ENCODE data around the gene MRM1. TPM values are rescaled to one million over a fixed set of nuclear protein-coding genes. Genes with fewer than 3 reads are reported as not detected.

Gene MRM1
- polyA plus RNA-seq, 1 donor (not counting 4 experiments of a cell fraction or from before 2014, with no cell fraction given): 3.8 TPM

DNA sequence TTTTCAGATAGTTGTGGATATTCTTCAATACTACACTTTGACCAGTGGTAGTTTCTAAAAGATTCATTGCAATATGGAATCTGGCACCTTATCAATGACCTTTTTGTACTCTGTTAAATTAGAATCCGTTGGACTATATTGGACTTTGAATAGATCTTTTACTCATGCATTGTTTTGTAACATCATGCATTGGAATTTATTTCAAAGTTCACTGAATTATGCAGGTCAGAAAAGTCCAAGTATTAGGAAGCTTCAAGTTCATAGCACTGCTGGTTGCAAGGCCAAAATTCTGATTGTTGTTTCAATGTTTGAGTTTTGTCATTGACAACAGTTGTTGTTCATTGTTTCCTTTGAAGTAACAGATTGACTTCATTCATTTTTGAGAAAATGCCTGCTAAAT is 17.6 kb upstream of the MRM1 start:
- Histone ChIP-seq H3K9ac (ENCODE audit: control insufficient read depth, extremely low read depth, insufficient read depth, low read length) (no peak overlapping the region), H3K27me3 (ENCODE audit: control insufficient read depth, extremely low read depth, insufficient read depth, low read length) (no peaks in the 10 kb centered on the region), H3K79me2 (ENCODE audit: control insufficient read depth, insufficient read depth, low read length) (peaks cover 9% of the 10 kb centered on the region), H4K20me1 (ENCODE audit: control insufficient read depth, extremely low read depth, insufficient read depth, low read length) (no peaks in the 10 kb centered on the region), H3K9me3 (ENCODE audit: control insufficient read depth, low read depth, low read length) (no peaks in the 10 kb centered on the region), H3K36me3 (ENCODE audit: control insufficient read depth in 2 of 2, extremely low read depth in 1 of 2, insufficient read depth in 2 of 2, low read length in 2 of 2) (peaks cover 27 to 38% of the 10 kb centered on the region in 2 experiments), H3K9me1 (ENCODE audit: control insufficient read depth, extremely low read depth, insufficient read depth, low read length) (no peaks in the 10 kb centered on the region), H3K4me2 (ENCODE audit: control insufficient read depth, extremely low read depth, insufficient read depth, low read depth, low read length) (no peak overlapping the region), H3K4me3 (ENCODE audit: control insufficient read depth in 2 of 3, extremely low read depth in 1 of 3, insufficient read depth in 2 of 3, low read depth in 1 of 3, low read length in 3 of 3) (no peak overlapping the region), H3K27ac (ENCODE audit: control insufficient read depth, insufficient read depth, low read length) (no peak overlapping the region), H3K4me1 (ENCODE audit: control insufficient read depth, extremely low read depth, insufficient read depth, low read length) (peaks cover 2% of the 10 kb centered on the region), H2AFZ (ENCODE audit: control insufficient read depth, low read length) (no peak overlapping the region)
- dilution Hi-C loops (cut with MboI; ENCODE audit: extremely low pct_ligation_motif_present, low sequenced_read_pairs): no loop called here
- DNase-seq (ENCODE audit: low read depth, low spot score) (no peak), FAIRE-seq (no peak)
- TF ChIP-seq EZH2 (IDR thresholded peaks at IDR 0.05; ENCODE audit: low read length): no peak
- TF ChIP-seq, protein P1, sequence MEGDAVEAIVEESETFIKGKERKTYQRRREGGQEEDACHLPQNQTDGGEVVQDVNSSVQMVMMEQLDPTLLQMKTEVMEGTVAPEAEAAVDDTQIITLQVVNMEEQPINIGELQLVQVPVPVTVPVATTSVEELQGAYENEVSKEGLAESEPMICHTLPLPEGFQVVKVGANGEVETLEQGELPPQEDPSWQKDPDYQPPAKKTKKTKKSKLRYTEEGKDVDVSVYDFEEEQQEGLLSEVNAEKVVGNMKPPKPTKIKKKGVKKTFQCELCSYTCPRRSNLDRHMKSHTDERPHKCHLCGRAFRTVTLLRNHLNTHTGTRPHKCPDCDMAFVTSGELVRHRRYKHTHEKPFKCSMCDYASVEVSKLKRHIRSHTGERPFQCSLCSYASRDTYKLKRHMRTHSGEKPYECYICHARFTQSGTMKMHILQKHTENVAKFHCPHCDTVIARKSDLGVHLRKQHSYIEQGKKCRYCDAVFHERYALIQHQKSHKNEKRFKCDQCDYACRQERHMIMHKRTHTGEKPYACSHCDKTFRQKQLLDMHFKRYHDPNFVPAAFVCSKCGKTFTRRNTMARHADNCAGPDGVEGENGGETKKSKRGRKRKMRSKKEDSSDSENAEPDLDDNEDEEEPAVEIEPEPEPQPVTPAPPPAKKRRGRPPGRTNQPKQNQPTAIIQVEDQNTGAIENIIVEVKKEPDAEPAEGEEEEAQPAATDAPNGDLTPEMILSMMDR (optimal IDR thresholded peaks at IDR 0.05 in 1 of 3, IDR thresholded peaks at IDR 0.05 in 1 of 3, conservative IDR thresholded peaks at IDR 0.05 in 1 of 3; ENCODE audit: extremely low read depth in 1 of 3, insufficient read depth in 2 of 3, low read length in 3 of 3): no peak

DNA sequence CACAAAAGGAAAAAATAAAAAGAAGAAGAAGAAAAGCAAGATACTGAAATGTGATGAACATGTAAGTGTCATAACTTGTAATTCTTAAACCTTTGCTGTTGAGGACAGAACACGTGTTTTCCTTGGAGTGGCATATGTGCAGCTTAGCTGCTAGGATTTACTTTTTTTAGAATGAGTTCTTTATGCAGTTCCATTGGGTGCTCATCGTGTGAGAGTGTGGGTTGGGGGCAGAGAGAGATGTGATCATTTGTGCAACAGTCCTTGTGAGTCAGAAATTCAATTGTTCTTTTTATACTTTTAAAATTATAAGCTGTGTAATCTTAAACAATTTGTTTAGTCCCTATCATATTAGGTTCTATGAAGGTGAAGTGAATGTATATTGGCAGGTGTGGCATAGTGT is 15.2 kb upstream of the MRM1 start:
- Histone ChIP-seq H3K4me1 (ENCODE audit: control insufficient read depth, extremely low read depth, insufficient read depth, low read length) (no peaks in the 10 kb centered on the region), H4K20me1 (ENCODE audit: control insufficient read depth, extremely low read depth, insufficient read depth, low read length) (no peaks in the 10 kb centered on the region), H3K4me3 (ENCODE audit: control insufficient read depth in 2 of 3, extremely low read depth in 1 of 3, insufficient read depth in 2 of 3, low read depth in 1 of 3, low read length in 3 of 3) (no peak overlapping the region), H3K9ac (ENCODE audit: control insufficient read depth, extremely low read depth, insufficient read depth, low read length) (no peak overlapping the region), H3K9me3 (ENCODE audit: control insufficient read depth, low read depth, low read length) (no peaks in the 10 kb centered on the region), H2AFZ (ENCODE audit: control insufficient read depth, low read length) (no peak overlapping the region), H3K9me1 (ENCODE audit: control insufficient read depth, extremely low read depth, insufficient read depth, low read length) (no peaks in the 10 kb centered on the region), H3K79me2 (ENCODE audit: control insufficient read depth, insufficient read depth, low read length) (peaks cover 5% of the 10 kb centered on the region), H3K36me3 (ENCODE audit: control insufficient read depth in 2 of 2, extremely low read depth in 1 of 2, insufficient read depth in 2 of 2, low read length in 2 of 2) (peaks cover 21 to 36% of the 10 kb centered on the region in 2 experiments), H3K27ac (ENCODE audit: control insufficient read depth, insufficient read depth, low read length) (no peak overlapping the region), H3K27me3 (ENCODE audit: control insufficient read depth, extremely low read depth, insufficient read depth, low read length) (no peaks in the 10 kb centered on the region), H3K4me2 (ENCODE audit: control insufficient read depth, extremely low read depth, insufficient read depth, low read depth, low read length) (no peak overlapping the region)
- DNase-seq (ENCODE audit: low read depth, low spot score) (no peak), FAIRE-seq (no peak)
- dilution Hi-C loops (cut with MboI; ENCODE audit: extremely low pct_ligation_motif_present, low sequenced_read_pairs): no loop called here
- TF ChIP-seq, protein P1 (optimal IDR thresholded peaks at IDR 0.05 in 1 of 3, IDR thresholded peaks at IDR 0.05 in 1 of 3, conservative IDR thresholded peaks at IDR 0.05 in 1 of 3; ENCODE audit: extremely low read depth in 1 of 3, insufficient read depth in 2 of 3, low read length in 3 of 3): no peak
- no peak for TF ChIP-seq EZH2 (IDR thresholded peaks at IDR 0.05; ENCODE audit: low read length)

All from keratinocyte (primary cell).